HUES64 (cell line): ENCODE data around the gene AKR1C2.
"Not testable (repeated sequence)": the region's sequence is repeated elsewhere in the genome, so short reads cannot be mapped to it uniquely, and the experiment has no call there.

Experiments used
- H3K27ac ChIP-seq: 2 replicates; pipeline ENCODE4 v1.7.0; 2013; ENCODE audit warnings: low read depth, low read length, inconsistent platforms
- H3K27me3 ChIP-seq: 2 replicates; pipeline ENCODE4 v1.6.1; 2013; ENCODE audit warnings: mild to moderate bottlenecking, low read length; ENCODE audit not compliant: insufficient read depth
- H3K36me3 ChIP-seq: 2 replicates; pipeline ENCODE4 v1.6.1; 2013; ENCODE audit warnings: mild to moderate bottlenecking, low read length; ENCODE audit not compliant: insufficient read depth
- H3K4me1 ChIP-seq: 2 replicates; pipeline ENCODE4 v1.6.1; 2013; ENCODE audit warnings: mild to moderate bottlenecking, low read length, moderate library complexity; ENCODE audit not compliant: insufficient read depth
- H3K4me3 ChIP-seq: 2 replicates; pipeline ENCODE4 v1.5.1; 2013; ENCODE audit warnings: mild to moderate bottlenecking, low read length, moderate library complexity
- H3K9ac ChIP-seq: 2 replicates; pipeline ENCODE4 v1.6.1; 2013; ENCODE audit warnings: mild to moderate bottlenecking, low read depth, low read length
- H3K9me3 ChIP-seq: 2 replicates; pipeline ENCODE4 v1.6.1; 2013; ENCODE audit warnings: low read depth, low read length; ENCODE audit not compliant: insufficient read depth
- WGBS: fragments of 150-250, 120-280 bp; methylation state at CpG from one replicate; pipeline ENCODE4 v1.1.7; 2013; ENCODE audit warnings: missing lambda C conversion rate; 5-methylcytosine and 5-hydroxymethylcytosine counted together

AKR1C2 gene

GRCh38 chr10:4940073-4940428 is 63.6 kb downstream of the AKR1C2 start:
- H3K9me3 ChIP-seq, H3K27ac ChIP-seq, H3K9ac ChIP-seq, H3K4me3 ChIP-seq, H3K27me3 ChIP-seq, H3K36me3 ChIP-seq: not testable (repeated sequence)
- H3K4me1 ChIP-seq: peaks cover 22% of the 10 kb centered on the region
- WGBS: 95% methylated on average over 4 of the region's 6 CpGs

- no peak overlapping the region for H3K4me3 ChIP-seq
- H3K27me3 ChIP-seq: no peaks in the 10 kb centered on the region
- H3K27ac ChIP-seq: no peak overlapping the region
- no peaks in the 10 kb centered on the region for H3K9me3 ChIP-seq
- no peaks in the 10 kb centered on the region for H3K36me3 ChIP-seq
- WGBS: 90% methylated on average over 7 of the region's 7 CpGs
- peaks cover 18% of the 10 kb centered on the region; the same call in 1 of the 2 replicates for H3K4me1 ChIP-seq
- no peak overlapping the region for H3K9ac ChIP-seq
Measured at GRCh38 chr10:4939224-4940072, 64.2 kb downstream of the AKR1C2 start.
